AG08395 (cell line): ENCODE results near the gene CASS4.
A peak's percentile ranks its signal among the peaks of the same experiment; 100 is the strongest.
"Not testable (repeated sequence)": the region's sequence is repeated elsewhere in the genome, so short reads cannot be mapped to it uniquely, and the experiment has no call there.

Experiments used
- DNase-seq: peaks from one replicate; pipeline ENCODE4 v3.0.0; 2012; ENCODE audit warnings: mixed read lengths, low spot score

The CASS4 gene

GRCh38 chr20:56411759-56412472 lies at the start of gene CASS4:
TSS of gene CASS4 (plus strand) at chr20:56412260. CDS start at chr20:56412459, 199 bp downstream.
- peak; percentile 62 for DNase-seq

- no peak for DNase-seq
Measured at GRCh38 chr20:56362833-56363413, 49.1 kb upstream of the CASS4 start.

GRCh38 chr20:56363491-56363890 lies 48.6 kb upstream of the CASS4 start:
- no peak for DNase-seq

- DNase-seq, result no peak
Measured at GRCh38 chr20:56368351-56369134, 43.5 kb upstream of the CASS4 start.

GRCh38 chr20:56369179-56369578 lies 42.9 kb upstream of the CASS4 start:
- no peak for DNase-seq

- DNase-seq, result no peak
Measured at GRCh38 chr20:56371977-56372376, 40.1 kb upstream of the CASS4 start.

GRCh38 chr20:56372850-56373249 lies 39.2 kb upstream of the CASS4 start:
- DNase-seq, result no peak

- DNase-seq, result peak; percentile 90
Measured at GRCh38 chr20:56373942-56374341, 38.1 kb upstream of the CASS4 start.

GRCh38 chr20:56376331-56376730 lies 35.7 kb upstream of the CASS4 start:
- DNase-seq, result no peak

GRCh38 chr20:56378386-56378785 lies 33.7 kb upstream of the CASS4 start:
- DNase-seq, result no peak

GRCh38 chr20:56380375-56380774 lies 31.7 kb upstream of the CASS4 start:
- no peak for DNase-seq

GRCh38 chr20:56381501-56381900 lies 30.6 kb upstream of the CASS4 start:
- no peak for DNase-seq

GRCh38 chr20:56382696-56383095 lies 29.4 kb upstream of the CASS4 start:
- no peak for DNase-seq

GRCh38 chr20:56383334-56383733 lies 28.7 kb upstream of the CASS4 start:
- DNase-seq, result no peak

GRCh38 chr20:56385130-56385529 lies 26.9 kb upstream of the CASS4 start:
- DNase-seq, result no peak

- no peak for DNase-seq
Measured at GRCh38 chr20:56386219-56386618, 25.8 kb upstream of the CASS4 start.

- no peak for DNase-seq
Measured at GRCh38 chr20:56388882-56389281, 23.2 kb upstream of the CASS4 start.

GRCh38 chr20:56389807-56390206 lies 22.3 kb upstream of the CASS4 start:
- DNase-seq, result no peak

- DNase-seq, result not testable (repeated sequence)
Measured at GRCh38 chr20:56390396-56390795, 21.7 kb upstream of the CASS4 start.

GRCh38 chr20:56391037-56391436 lies 21.0 kb upstream of the CASS4 start:
- no peak for DNase-seq

- DNase-seq, result no peak
Measured at GRCh38 chr20:56391596-56392131, 20.4 kb upstream of the CASS4 start.

GRCh38 chr20:56392132-56392880 lies 19.8 kb upstream of the CASS4 start, which contains the start of the genes AURKA and CSTF1:
TSS of gene AURKA (minus strand) at chr20:56392215. CDS start at chr20:56388197, 4,018 bp downstream.
TSS of gene CSTF1 (plus strand) at chr20:56392645. CDS start at chr20:56395553, 2,908 bp downstream.
- DNase-seq, result peak; percentile 100
